K562 (cell line): ENCODE data around the gene EEPD1. TPM values are rescaled to one million over a fixed set of nuclear protein-coding genes. Genes with fewer than 3 reads are reported as not detected.

ENCODE experiments used
- NRF1 ChIP-seq, 2 experiments: fragments of 450-650 bp; IDR thresholded peaks in 1 of 2; conservative IDR thresholded peaks in 1 of 2; 2 replicates each; pipeline ENCODE4 v1.6.1; 2014; ENCODE audit warnings: mild to moderate bottlenecking in 2 of 2
- polyA plus RNA-seq, 8 experiments: library from polyadenylated mRNA; depleted of rRNA in 4 of 8; stranded (reverse) in 5 of 8; unstranded in 3 of 8; fragments of >200 nt; fragmentation: Nextera tagmentation in 2 of 8; fragmentation: Illumina TruSeq in 1 of 8; extraction: Ambion mirVana in 2 of 8; extraction: Trizol in 1 of 8; gene quantifications; 2 replicates each; pipeline versions ENCODE4 v1.2.1 to v1.2.3, GENCODE V29; 2011 to 2014; ENCODE audit warnings: inconsistent platforms in 1 of 8, missing spikeins in 1 of 8
- total RNA-seq, 7 experiments: library from RNA; depleted of rRNA in 6 of 7; stranded (reverse); fragments of >200 nt in 6 of 7; fragmentation: Illumina TruSeq in 2 of 7; extraction: Trizol in 2 of 7; gene quantifications; 2 replicates each; pipeline versions ENCODE4 v1.2.1 to v1.2.3, GENCODE V29; 2011 to 2021; ENCODE audit warnings: low replicate concordance in 1 of 7
- TF ChIP-seq, protein P1 (sequence below): fragments of 450-650 bp; IDR thresholded peaks from 2 replicates; pipeline ENCODE4 v1.6.1; 2016; ENCODE audit warnings: mild to moderate bottlenecking, moderate library complexity
- TF ChIP-seq, protein P2 (sequence below): fragments of 150-350 bp; conservative IDR thresholded peaks from 2 replicates; pipeline ENCODE4 v1.6.1; 2014; ENCODE audit warnings: low read length
- TF ChIP-seq, protein P3 (sequence below): sonication (generic); formaldehyde crosslinking; IDR thresholded peaks from 2 replicates; pipeline ENCODE4 v1.8.0; 2023; ENCODE audit warnings: mild to moderate bottlenecking, missing genetic modification reagents

The EEPD1 gene
- total and polyA plus RNA-seq, 9 of the 15 experiments (the other 6 are each of a cell fraction or from before 2014, with no cell fraction given): 0.01 to 1.5 (median 0.74) TPM; not detected in 1

DNA sequence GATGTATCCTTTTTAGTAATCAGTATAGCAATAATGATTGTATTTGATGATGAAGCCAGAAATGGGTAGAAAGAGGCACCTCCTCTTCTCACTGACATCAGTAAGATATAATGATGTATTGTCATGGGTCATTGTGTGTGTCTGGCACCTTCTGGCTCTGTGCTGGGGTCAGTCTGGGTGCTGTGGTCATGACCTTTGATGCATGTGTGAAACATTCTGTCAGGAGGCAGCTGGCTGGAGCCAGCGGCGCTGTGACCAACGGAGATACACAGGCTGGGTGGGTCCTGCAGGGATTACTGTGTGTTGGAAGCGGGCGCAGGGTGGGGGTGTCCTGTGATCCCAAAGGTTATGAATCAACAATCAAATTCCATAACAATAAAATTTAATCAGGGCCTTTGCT is 35.2 kb downstream of the EEPD1 start (continued):
- TF ChIP-seq, protein P1, sequence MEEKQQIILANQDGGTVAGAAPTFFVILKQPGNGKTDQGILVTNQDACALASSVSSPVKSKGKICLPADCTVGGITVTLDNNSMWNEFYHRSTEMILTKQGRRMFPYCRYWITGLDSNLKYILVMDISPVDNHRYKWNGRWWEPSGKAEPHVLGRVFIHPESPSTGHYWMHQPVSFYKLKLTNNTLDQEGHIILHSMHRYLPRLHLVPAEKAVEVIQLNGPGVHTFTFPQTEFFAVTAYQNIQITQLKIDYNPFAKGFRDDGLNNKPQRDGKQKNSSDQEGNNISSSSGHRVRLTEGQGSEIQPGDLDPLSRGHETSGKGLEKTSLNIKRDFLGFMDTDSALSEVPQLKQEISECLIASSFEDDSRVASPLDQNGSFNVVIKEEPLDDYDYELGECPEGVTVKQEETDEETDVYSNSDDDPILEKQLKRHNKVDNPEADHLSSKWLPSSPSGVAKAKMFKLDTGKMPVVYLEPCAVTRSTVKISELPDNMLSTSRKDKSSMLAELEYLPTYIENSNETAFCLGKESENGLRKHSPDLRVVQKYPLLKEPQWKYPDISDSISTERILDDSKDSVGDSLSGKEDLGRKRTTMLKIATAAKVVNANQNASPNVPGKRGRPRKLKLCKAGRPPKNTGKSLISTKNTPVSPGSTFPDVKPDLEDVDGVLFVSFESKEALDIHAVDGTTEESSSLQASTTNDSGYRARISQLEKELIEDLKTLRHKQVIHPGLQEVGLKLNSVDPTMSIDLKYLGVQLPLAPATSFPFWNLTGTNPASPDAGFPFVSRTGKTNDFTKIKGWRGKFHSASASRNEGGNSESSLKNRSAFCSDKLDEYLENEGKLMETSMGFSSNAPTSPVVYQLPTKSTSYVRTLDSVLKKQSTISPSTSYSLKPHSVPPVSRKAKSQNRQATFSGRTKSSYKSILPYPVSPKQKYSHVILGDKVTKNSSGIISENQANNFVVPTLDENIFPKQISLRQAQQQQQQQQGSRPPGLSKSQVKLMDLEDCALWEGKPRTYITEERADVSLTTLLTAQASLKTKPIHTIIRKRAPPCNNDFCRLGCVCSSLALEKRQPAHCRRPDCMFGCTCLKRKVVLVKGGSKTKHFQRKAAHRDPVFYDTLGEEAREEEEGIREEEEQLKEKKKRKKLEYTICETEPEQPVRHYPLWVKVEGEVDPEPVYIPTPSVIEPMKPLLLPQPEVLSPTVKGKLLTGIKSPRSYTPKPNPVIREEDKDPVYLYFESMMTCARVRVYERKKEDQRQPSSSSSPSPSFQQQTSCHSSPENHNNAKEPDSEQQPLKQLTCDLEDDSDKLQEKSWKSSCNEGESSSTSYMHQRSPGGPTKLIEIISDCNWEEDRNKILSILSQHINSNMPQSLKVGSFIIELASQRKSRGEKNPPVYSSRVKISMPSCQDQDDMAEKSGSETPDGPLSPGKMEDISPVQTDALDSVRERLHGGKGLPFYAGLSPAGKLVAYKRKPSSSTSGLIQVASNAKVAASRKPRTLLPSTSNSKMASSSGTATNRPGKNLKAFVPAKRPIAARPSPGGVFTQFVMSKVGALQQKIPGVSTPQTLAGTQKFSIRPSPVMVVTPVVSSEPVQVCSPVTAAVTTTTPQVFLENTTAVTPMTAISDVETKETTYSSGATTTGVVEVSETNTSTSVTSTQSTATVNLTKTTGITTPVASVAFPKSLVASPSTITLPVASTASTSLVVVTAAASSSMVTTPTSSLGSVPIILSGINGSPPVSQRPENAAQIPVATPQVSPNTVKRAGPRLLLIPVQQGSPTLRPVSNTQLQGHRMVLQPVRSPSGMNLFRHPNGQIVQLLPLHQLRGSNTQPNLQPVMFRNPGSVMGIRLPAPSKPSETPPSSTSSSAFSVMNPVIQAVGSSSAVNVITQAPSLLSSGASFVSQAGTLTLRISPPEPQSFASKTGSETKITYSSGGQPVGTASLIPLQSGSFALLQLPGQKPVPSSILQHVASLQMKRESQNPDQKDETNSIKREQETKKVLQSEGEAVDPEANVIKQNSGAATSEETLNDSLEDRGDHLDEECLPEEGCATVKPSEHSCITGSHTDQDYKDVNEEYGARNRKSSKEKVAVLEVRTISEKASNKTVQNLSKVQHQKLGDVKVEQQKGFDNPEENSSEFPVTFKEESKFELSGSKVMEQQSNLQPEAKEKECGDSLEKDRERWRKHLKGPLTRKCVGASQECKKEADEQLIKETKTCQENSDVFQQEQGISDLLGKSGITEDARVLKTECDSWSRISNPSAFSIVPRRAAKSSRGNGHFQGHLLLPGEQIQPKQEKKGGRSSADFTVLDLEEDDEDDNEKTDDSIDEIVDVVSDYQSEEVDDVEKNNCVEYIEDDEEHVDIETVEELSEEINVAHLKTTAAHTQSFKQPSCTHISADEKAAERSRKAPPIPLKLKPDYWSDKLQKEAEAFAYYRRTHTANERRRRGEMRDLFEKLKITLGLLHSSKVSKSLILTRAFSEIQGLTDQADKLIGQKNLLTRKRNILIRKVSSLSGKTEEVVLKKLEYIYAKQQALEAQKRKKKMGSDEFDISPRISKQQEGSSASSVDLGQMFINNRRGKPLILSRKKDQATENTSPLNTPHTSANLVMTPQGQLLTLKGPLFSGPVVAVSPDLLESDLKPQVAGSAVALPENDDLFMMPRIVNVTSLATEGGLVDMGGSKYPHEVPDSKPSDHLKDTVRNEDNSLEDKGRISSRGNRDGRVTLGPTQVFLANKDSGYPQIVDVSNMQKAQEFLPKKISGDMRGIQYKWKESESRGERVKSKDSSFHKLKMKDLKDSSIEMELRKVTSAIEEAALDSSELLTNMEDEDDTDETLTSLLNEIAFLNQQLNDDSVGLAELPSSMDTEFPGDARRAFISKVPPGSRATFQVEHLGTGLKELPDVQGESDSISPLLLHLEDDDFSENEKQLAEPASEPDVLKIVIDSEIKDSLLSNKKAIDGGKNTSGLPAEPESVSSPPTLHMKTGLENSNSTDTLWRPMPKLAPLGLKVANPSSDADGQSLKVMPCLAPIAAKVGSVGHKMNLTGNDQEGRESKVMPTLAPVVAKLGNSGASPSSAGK: no peak
- TF ChIP-seq, protein P2, sequence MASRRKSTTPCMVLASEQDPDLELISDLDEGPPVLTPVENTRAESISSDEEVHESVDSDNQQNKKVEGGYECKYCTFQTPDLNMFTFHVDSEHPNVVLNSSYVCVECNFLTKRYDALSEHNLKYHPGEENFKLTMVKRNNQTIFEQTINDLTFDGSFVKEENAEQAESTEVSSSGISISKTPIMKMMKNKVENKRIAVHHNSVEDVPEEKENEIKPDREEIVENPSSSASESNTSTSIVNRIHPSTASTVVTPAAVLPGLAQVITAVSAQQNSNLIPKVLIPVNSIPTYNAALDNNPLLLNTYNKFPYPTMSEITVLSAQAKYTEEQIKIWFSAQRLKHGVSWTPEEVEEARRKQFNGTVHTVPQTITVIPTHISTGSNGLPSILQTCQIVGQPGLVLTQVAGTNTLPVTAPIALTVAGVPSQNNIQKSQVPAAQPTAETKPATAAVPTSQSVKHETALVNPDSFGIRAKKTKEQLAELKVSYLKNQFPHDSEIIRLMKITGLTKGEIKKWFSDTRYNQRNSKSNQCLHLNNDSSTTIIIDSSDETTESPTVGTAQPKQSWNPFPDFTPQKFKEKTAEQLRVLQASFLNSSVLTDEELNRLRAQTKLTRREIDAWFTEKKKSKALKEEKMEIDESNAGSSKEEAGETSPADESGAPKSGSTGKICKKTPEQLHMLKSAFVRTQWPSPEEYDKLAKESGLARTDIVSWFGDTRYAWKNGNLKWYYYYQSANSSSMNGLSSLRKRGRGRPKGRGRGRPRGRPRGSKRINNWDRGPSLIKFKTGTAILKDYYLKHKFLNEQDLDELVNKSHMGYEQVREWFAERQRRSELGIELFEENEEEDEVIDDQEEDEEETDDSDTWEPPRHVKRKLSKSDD: no peak
- no peak for TF ChIP-seq NRF1 (conservative IDR thresholded peaks at IDR 0.05 in 1 of 2, IDR thresholded peaks at IDR 0.05 in 1 of 2)
- TF ChIP-seq, protein P3, sequence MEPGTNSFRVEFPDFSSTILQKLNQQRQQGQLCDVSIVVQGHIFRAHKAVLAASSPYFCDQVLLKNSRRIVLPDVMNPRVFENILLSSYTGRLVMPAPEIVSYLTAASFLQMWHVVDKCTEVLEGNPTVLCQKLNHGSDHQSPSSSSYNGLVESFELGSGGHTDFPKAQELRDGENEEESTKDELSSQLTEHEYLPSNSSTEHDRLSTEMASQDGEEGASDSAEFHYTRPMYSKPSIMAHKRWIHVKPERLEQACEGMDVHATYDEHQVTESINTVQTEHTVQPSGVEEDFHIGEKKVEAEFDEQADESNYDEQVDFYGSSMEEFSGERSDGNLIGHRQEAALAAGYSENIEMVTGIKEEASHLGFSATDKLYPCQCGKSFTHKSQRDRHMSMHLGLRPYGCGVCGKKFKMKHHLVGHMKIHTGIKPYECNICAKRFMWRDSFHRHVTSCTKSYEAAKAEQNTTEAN (CRISPR knock-in tag): no peak
